Adrenal gland (tissue), 12 donors: ENCODE results near the gene TMEM130. TPM values are rescaled to one million over a fixed set of nuclear protein-coding genes. Genes with fewer than 3 reads are reported as not detected.

ENCODE experiments used
- DNase-seq, 7 donors: peaks; one replicate each; pipeline ENCODE4 v3.0.0-alpha.2; 2019 to 2020
- H3K27ac ChIP-seq, 5 donors: fragments of 200-600 bp; sonication (generic) in 4 of 5; 1 replicate in 3 of 5; 2 replicates in 2 of 5; pipeline versions ENCODE4 v1.5.1 to v1.8.0; 2016 to 2020; ENCODE audit warnings: mild to moderate bottlenecking in 1 of 5
- H3K27me3 ChIP-seq: fragments of 200-600 bp; 2 replicates; pipeline ENCODE4 v1.8.0; 2021
- H3K36me3 ChIP-seq, 2 donors: fragments of 200-600 bp; replicated peaks in 1 of 2; 1 replicate in 1 of 2; 2 replicates in 1 of 2; pipeline versions ENCODE4 v1.5.1 to v1.8.0; 2018 to 2022
- H3K4me1 ChIP-seq, 2 donors: fragments of 200-600 bp; replicated peaks in 1 of 2; 1 replicate in 1 of 2; 2 replicates in 1 of 2; pipeline versions ENCODE4 v1.5.1 to v1.8.0; 2018 to 2021
- H3K4me3 ChIP-seq, 4 donors: fragments of 200-600 bp; sonication (generic) in 3 of 4; one replicate each; pipeline ENCODE4 v1.5.1; 2016 to 2018
- H3K9me3 ChIP-seq, 3 donors: fragments of 200-600 bp; sonication (generic) in 1 of 3; replicated peaks in 1 of 3; 1 replicate in 2 of 3; 2 replicates in 1 of 3; pipeline versions ENCODE4 v1.5.1 to v1.8.0; 2016 to 2021
- POLR2A ChIP-seq, 2 donors: fragments of 450-650 bp; IDR thresholded peaks; one replicate each; pipeline ENCODE4 v1.6.1; 2017; ENCODE audit warnings: antibody characterized with exemption in 2 of 2, mild to moderate bottlenecking in 2 of 2, moderate library complexity in 1 of 2
- WGBS, 4 donors: extraction: QIAGEN DNeasy Blood & Tissue Kit in 2 of 4; methylation state at CpG; one replicate each; pipeline versions ENCODE4 v1.1.5 to v1.1.7; 2013 to 2017; 5-methylcytosine and 5-hydroxymethylcytosine counted together
- intact Hi-C, 2 donors: fragments of 100-400 bp; cut with DNase I; formaldehyde crosslinking; loops; one replicate each; pipeline versions ENCODE4 v1.14.1 to v1.15.0; 2022 to 2023
- polyA plus RNA-seq, 3 donors: library from polyadenylated mRNA; stranded (reverse); fragments of 200-250 nt in 2 of 3; fragments of 350-450 nt in 1 of 3; fragmentation: Illumina TruSeq in 1 of 3; extraction: RNeasy Lipid Tissue Mini Kit (QIAGEN cat#74804) in 1 of 3; gene quantifications; one replicate each; pipeline ENCODE4 v1.2.3, GENCODE V29; 2013 to 2014
- total RNA-seq, 9 donors: library from RNA; depleted of rRNA in 4 of 9; stranded (reverse); fragments of >200 nt in 4 of 9; fragments of 120-200 nt in 1 of 9; fragmentation: NEBNext Ultra II Directional in 1 of 9; extraction: Animal tissue kit (Norgen Biotek cat#: 25700) in 1 of 9; gene quantifications; one replicate each; pipeline versions ENCODE4 v1.1.0 to v1.2.4, GENCODE V29; 2013 to 2023
- TF ChIP-seq, protein P1 (sequence below), 6 experiments: fragments of 450-650 bp in 4 of 6; fragments of 200-600 bp in 2 of 6; sonication (generic) in 1 of 6; IDR thresholded peaks; 1 replicate in 5 of 6; 2 replicates in 1 of 6; pipeline versions ENCODE4 v1.5.1 to v1.8.0; 2016 to 2021; ENCODE audit warnings: antibody characterized with exemption in 6 of 6, mild to moderate bottlenecking in 2 of 6, moderate library complexity in 1 of 6
- donor health status: healthy with polysubstance abuse.
- donor health status: Bipolar disorder and iron deficiency.
- donor health status: DM: yes; HTN: yes; CAD: no.
- donor health status: DM: no; HTN: no; CAD: no.
- donor health status: DM: no; HTN: no; CAD: no.
- donor health status: DM: yes; HTN: yes; CAD: no.

Gene TMEM130
- total and polyA plus RNA-seq, 12 donors, result 0.65 to 38.5 (median 12.2) TPM; not detected in 2

DNA sequence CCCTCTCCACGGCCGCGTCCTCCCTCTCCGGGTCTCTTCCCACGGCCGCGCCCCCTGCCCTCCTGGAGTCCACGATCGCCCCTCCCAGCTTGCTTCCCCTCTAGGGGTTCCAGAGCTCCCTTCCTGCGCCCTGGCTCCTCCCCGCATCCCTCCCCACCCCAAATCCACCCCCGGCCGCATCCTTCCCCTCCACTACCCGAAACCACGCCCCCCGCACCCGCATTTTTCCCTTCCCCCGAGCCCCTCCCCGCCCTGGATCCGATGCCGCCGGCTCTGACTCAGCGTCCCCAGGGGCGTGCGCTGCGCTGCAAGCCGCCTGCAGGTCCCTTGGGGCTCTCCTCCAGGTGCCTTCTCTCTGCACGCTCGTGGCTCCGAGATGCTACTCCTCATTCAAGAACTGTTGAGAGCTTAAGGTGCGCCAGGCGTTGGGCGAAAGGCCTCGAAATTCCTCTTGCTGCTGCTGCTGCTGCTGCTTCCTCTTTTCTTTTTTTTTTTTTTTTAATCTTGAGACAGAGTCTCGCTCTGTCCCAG is 372 bp upstream of the TMEM130 start:
- Histone ChIP-seq H3K27ac (peak overlapping the region in 1 of 5 donors; percentile 21), H3K27me3 (peaks cover 24% of the 10 kb centered on the region), H3K4me1 (peaks cover 0 to 5% of the 10 kb centered on the region in 2 donors), H3K9me3 (no peaks in the 10 kb centered on the region), H3K36me3 (no peaks in the 10 kb centered on the region), H3K4me3 (peak overlapping the region in 1 of 4 donors; percentile 39)
- intact Hi-C loops, result no loop called here
- 1 to 3% (median 1%) methylated on average over 28 to 35 of the region's 35 CpGs for WGBS, 4 donors
- TF ChIP-seq POLR2A (IDR thresholded peaks at IDR 0.05), result no peak
- TF ChIP-seq, protein P1, sequence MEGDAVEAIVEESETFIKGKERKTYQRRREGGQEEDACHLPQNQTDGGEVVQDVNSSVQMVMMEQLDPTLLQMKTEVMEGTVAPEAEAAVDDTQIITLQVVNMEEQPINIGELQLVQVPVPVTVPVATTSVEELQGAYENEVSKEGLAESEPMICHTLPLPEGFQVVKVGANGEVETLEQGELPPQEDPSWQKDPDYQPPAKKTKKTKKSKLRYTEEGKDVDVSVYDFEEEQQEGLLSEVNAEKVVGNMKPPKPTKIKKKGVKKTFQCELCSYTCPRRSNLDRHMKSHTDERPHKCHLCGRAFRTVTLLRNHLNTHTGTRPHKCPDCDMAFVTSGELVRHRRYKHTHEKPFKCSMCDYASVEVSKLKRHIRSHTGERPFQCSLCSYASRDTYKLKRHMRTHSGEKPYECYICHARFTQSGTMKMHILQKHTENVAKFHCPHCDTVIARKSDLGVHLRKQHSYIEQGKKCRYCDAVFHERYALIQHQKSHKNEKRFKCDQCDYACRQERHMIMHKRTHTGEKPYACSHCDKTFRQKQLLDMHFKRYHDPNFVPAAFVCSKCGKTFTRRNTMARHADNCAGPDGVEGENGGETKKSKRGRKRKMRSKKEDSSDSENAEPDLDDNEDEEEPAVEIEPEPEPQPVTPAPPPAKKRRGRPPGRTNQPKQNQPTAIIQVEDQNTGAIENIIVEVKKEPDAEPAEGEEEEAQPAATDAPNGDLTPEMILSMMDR (IDR thresholded peaks at IDR 0.05), result no peak
- peak; percentile 26 to 85 (median 51) for DNase-seq

DNA sequence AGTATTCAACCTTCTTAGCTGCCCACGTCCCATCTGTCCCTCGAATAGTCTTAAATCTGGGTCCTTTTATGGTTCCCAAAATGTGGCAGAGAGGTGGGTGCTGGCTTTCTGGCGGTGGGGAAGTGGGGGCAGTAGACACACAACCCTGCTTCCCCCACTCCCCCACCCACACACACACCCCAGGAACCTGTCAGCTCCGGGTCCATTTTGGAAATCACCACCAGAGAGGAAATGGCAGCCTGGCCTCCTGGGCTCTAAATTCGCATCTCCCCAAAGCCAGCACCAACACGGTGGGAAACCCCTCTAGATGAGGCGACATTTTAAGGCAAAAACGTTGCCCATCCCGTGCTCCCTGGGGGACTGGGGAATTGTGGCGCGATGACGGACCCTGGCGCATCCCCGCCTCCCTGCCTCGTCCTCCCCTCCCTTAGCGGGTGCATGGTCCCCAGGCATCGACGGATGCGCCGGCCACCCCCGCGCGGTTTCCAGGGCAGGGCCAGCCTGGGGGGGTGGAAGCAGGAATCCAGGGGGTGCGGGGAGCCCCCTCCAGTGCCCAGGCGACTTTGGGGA is 702 bp downstream of the TMEM130 start:
- no peak for DNase-seq
- peaks cover 24% of the 10 kb centered on the region for H3K27me3 ChIP-seq

DNA sequence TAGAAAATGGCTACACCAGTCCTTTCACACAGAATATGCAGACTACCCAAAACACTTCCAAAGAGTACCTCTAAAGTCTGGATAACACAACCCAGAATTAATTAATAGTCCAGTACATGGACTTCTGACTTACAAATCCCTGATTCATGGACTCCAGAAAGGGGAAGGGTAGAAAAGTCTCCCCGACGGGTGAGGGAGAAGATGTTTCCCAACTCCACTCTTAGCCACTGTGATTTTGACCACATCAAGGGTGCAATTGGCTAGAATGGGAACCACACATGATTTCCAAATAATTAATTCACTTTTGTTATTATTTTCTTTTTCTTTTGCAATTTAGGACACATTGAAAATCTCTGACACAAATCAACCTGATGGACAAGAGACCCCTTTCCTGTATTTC is 1.4 kb downstream of the TMEM130 start:
- H3K4me1 ChIP-seq, result peaks cover 0 to 5% of the 10 kb centered on the region in 2 donors
- intact Hi-C loops, result no loop called here
- H3K27me3 ChIP-seq, result peaks cover 24% of the 10 kb centered on the region

More for the DNA sequence above, 702 bp downstream of the TMEM130 start:
- Histone ChIP-seq H3K4me1 (peaks cover 0 to 5% of the 10 kb centered on the region in 2 donors), H3K4me3 (no peak overlapping the region), H3K27ac (peak overlapping the region in 1 of 5 donors; percentile 67), H3K36me3 (no peaks in the 10 kb centered on the region), H3K9me3 (no peaks in the 10 kb centered on the region)
- intact Hi-C loops, result no loop called here
- 30 to 64% (median 35%) methylated on average over 5 to 25 of the region's 25 CpGs for WGBS, 4 donors
- TF ChIP-seq, protein P1 (IDR thresholded peaks at IDR 0.05), result no peak
- TF ChIP-seq POLR2A (IDR thresholded peaks at IDR 0.05), result no peak

DNA sequence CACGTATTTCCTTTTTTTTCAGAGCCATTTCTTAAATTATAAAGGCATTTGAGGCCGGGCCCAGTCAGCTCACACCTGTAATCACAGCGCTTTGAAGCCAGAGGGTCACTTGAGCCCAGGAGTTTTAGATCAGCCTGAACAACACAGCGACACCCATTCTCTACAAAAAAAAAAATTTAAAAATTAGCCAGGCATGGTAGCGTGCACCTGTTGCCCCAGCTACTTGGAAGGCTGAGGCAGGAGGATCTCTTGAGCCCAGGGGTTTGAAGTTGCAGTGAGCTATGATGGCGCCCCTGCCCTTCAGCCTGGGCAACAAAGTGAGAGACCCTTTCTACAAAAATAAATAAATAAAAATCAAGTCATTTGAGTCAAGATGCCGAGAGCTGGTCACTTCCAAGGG is 3.0 kb downstream of the TMEM130 start:
- no peak overlapping the region for H3K4me3 ChIP-seq
- H3K27ac ChIP-seq, result peak overlapping the region in 1 of 5 donors; percentile 59
- H3K4me1 ChIP-seq, result peaks cover 0 to 5% of the 10 kb centered on the region in 2 donors
- no peaks in the 10 kb centered on the region for H3K36me3 ChIP-seq
- no peak for DNase-seq
- no peaks in the 10 kb centered on the region for H3K9me3 ChIP-seq
- intact Hi-C loops, result no loop called here
- TF ChIP-seq, protein P1 (IDR thresholded peaks at IDR 0.05), result no peak
- TF ChIP-seq POLR2A (IDR thresholded peaks at IDR 0.05), result no peak
- 87 to 90% (median 89%) methylated on average over 7 of the region's 7 CpGs for WGBS, 4 donors
- peaks cover 20% of the 10 kb centered on the region for H3K27me3 ChIP-seq

More for the DNA sequence above, 1.4 kb downstream of the TMEM130 start:
- Histone ChIP-seq H3K27ac (peak overlapping the region in 1 of 5 donors; percentile 67), H3K36me3 (no peaks in the 10 kb centered on the region), H3K9me3 (no peaks in the 10 kb centered on the region), H3K4me3 (no peak overlapping the region)
- DNase-seq, result no peak
- TF ChIP-seq, protein P1 (IDR thresholded peaks at IDR 0.05), result no peak
- TF ChIP-seq POLR2A (IDR thresholded peaks at IDR 0.05), result no peak
- WGBS, 4 donors, result 67 to 78% (median 69%) methylated on average over 2 of the region's 2 CpGs
